H9 (cell line): ENCODE measurements around the gene ZNF248. TPM values are rescaled to one million over a fixed set of nuclear protein-coding genes. Genes with fewer than 3 reads are reported as not detected.

Experiments used
- DNase-seq: peaks from one replicate; pipeline ENCODE4 v3.0.0-alpha.2; 2017
- H2AFZ ChIP-seq: one replicate; pipeline ENCODE4 v1.6.1; 2013; ENCODE audit warnings: mild to moderate bottlenecking, low read length, control low read depth, moderate library complexity
- H2AK5ac ChIP-seq: 2 replicates; pipeline ENCODE4 v1.6.1; 2013; ENCODE audit warnings: low read length, control low read depth, mixed read lengths; ENCODE audit not compliant: insufficient read length
- H2BK120ac ChIP-seq: one replicate; pipeline ENCODE4 v1.6.1; 2013; ENCODE audit warnings: low read depth, mild to moderate bottlenecking, low read length, control low read depth, inconsistent platforms; ENCODE audit not compliant: poor library complexity, severe bottlenecking
- H2BK12ac ChIP-seq: 2 replicates; pipeline ENCODE4 v1.6.1; 2013; ENCODE audit warnings: low read length, control low read depth, mixed read lengths, low read depth; ENCODE audit not compliant: insufficient read length
- H2BK15ac ChIP-seq: 2 replicates; pipeline ENCODE4 v1.6.1; 2013; ENCODE audit warnings: low read depth, low read length, control low read depth
- H2BK20ac ChIP-seq: one replicate; pipeline ENCODE4 v1.6.1; 2013; ENCODE audit warnings: low read depth, mild to moderate bottlenecking, low read length, control low read depth, inconsistent platforms; ENCODE audit not compliant: poor library complexity, severe bottlenecking
- H2BK5ac ChIP-seq: 2 replicates; pipeline ENCODE4 v1.6.1; 2013; ENCODE audit warnings: low read length, control low read depth, mixed read lengths; ENCODE audit not compliant: insufficient read length
- H3K14ac ChIP-seq: 2 replicates; pipeline ENCODE4 v1.6.1; 2013; ENCODE audit warnings: low read length, control low read depth; ENCODE audit not compliant: insufficient read depth
- H3K18ac ChIP-seq: 2 replicates; pipeline ENCODE4 v1.6.1; 2013; ENCODE audit warnings: low read depth, mild to moderate bottlenecking, mixed read lengths, low read length, control low read depth; ENCODE audit not compliant: insufficient read length
- H3K23ac ChIP-seq: 2 replicates; pipeline ENCODE4 v1.6.1; 2013; ENCODE audit warnings: low read length, control low read depth, mixed read lengths, low read depth; ENCODE audit not compliant: insufficient read length
- H3K23me2 ChIP-seq: 2 replicates; pipeline ENCODE4 v1.6.1; 2013; ENCODE audit warnings: low read depth, mild to moderate bottlenecking, mixed read lengths, low read length, control low read depth; ENCODE audit not compliant: insufficient read length, poor library complexity, severe bottlenecking
- H3K27ac ChIP-seq: 2 replicates; pipeline ENCODE4 v1.5.1; 2013; ENCODE audit warnings: low read length, control low read depth, mixed read lengths, low read depth; ENCODE audit not compliant: insufficient read length
- H3K27me3 ChIP-seq: 2 replicates; pipeline ENCODE4 v1.6.1; 2013; ENCODE audit warnings: low read length, control low read depth, inconsistent platforms; ENCODE audit not compliant: insufficient read depth
- H3K4ac ChIP-seq: 2 replicates; pipeline ENCODE4 v1.6.1; 2013; ENCODE audit warnings: low read depth, mild to moderate bottlenecking, control low read depth, inconsistent platforms, low read length, moderate library complexity
- H3K4me1 ChIP-seq: 2 replicates; pipeline ENCODE4 v1.6.1; 2013; ENCODE audit warnings: low read length, control low read depth, inconsistent platforms; ENCODE audit not compliant: insufficient read depth
- H3K4me2 ChIP-seq: 2 replicates; pipeline ENCODE4 v1.6.1; 2013; ENCODE audit warnings: low read length, control low read depth, mixed read lengths; ENCODE audit not compliant: insufficient read length, insufficient read depth
- H3K56ac ChIP-seq: 2 replicates; pipeline ENCODE4 v1.6.1; 2013; ENCODE audit warnings: low read depth, mild to moderate bottlenecking, mixed read lengths, low read length, control low read depth; ENCODE audit not compliant: insufficient read length
- H3K79me1 ChIP-seq: 2 replicates; pipeline ENCODE4 v1.6.1; 2013; ENCODE audit warnings: low read depth, mild to moderate bottlenecking, moderate library complexity, low read length, control low read depth, inconsistent platforms; ENCODE audit not compliant: insufficient read depth, poor library complexity, severe bottlenecking
- H3K79me2 ChIP-seq: 2 replicates; pipeline ENCODE4 v1.6.1; 2013; ENCODE audit warnings: low read length, control low read depth, inconsistent platforms; ENCODE audit not compliant: insufficient read depth
- H3K9ac ChIP-seq: 2 replicates; pipeline ENCODE4 v1.6.1; 2013; ENCODE audit warnings: low read length, control low read depth, mixed read lengths; ENCODE audit not compliant: insufficient read length; ENCODE audit errors: extremely low read depth
- H3K9me3 ChIP-seq: one replicate; pipeline ENCODE4 v1.6.1; 2013; ENCODE audit warnings: low read depth, low read length, inconsistent platforms; ENCODE audit not compliant: control insufficient read depth
- H3T11ph ChIP-seq: one replicate; pipeline ENCODE4 v1.6.1; 2013; ENCODE audit warnings: mild to moderate bottlenecking, low read length, control low read depth, inconsistent platforms
- H4K20me1 ChIP-seq: one replicate; pipeline ENCODE4 v1.6.1; 2013; ENCODE audit not compliant: control insufficient read depth, insufficient read length, insufficient read depth
- H4K5ac ChIP-seq: 2 replicates; pipeline ENCODE4 v1.6.1; 2013; ENCODE audit warnings: low read depth, mild to moderate bottlenecking, mixed read lengths, low read length, control low read depth; ENCODE audit not compliant: insufficient read length
- H4K8ac ChIP-seq: replicated peaks from 2 replicates; pipeline ENCODE4 v1.6.1; 2013; ENCODE audit warnings: low read length, control low read depth, mixed read lengths, low read depth; ENCODE audit not compliant: insufficient read length
- H4K91ac ChIP-seq: 2 replicates; pipeline ENCODE4 v1.6.1; 2013; ENCODE audit warnings: low read depth, mild to moderate bottlenecking, moderate library complexity, mixed read lengths, low read length, control low read depth; ENCODE audit not compliant: insufficient read length
- H3K27ac Mint-ChIP-seq, 3 experiments: 2 replicates in 2 of 3; 3 replicates in 1 of 3; pipeline ENCODE4 v1.8.0; 2020 to 2021; ENCODE audit warnings: mixed read lengths in 3 of 3, mild to moderate bottlenecking in 1 of 3, moderate library complexity in 1 of 3
- H3K27me3 Mint-ChIP-seq: 2 replicates; pipeline ENCODE4 v1.8.0; 2021; ENCODE audit warnings: low read depth, mild to moderate bottlenecking, moderate library complexity, mixed read lengths
- H3K36me3 Mint-ChIP-seq, 3 experiments: 2 replicates in 2 of 3; 3 replicates in 1 of 3; pipeline ENCODE4 v1.8.0; 2020 to 2021; ENCODE audit warnings: low read depth in 3 of 3, mixed read lengths in 3 of 3; ENCODE audit not compliant: insufficient read depth in 1 of 3
- H3K4me1 Mint-ChIP-seq, 2 experiments: 2 replicates each; pipeline ENCODE4 v1.8.0; 2020; ENCODE audit warnings: mixed read lengths in 2 of 2
- H3K4me3 Mint-ChIP-seq, 2 experiments: 2 replicates in 1 of 2; 3 replicates in 1 of 2; pipeline ENCODE4 v1.8.0; 2020 to 2021; ENCODE audit warnings: mild to moderate bottlenecking in 2 of 2, mixed read lengths in 2 of 2, moderate library complexity in 1 of 2
- H3K9me3 Mint-ChIP-seq, 2 experiments: 2 replicates in 1 of 2; 3 replicates in 1 of 2; pipeline ENCODE4 v1.8.0; 2020; ENCODE audit warnings: mild to moderate bottlenecking in 2 of 2, mixed read lengths in 2 of 2, moderate library complexity in 1 of 2
- CTCF ChIP-seq: fragments of 200-600 bp; sonication (generic); conservative IDR thresholded peaks from 3 replicates; pipeline ENCODE4 v1.8.0; 2021; ENCODE audit warnings: antibody characterized with exemption, mild to moderate bottlenecking
- WGBS: extraction: QIAGEN DNeasy Blood & Tissue Kit; methylation state at CpG from one replicate; pipeline ENCODE4 v1.1.7; 2013; ENCODE audit warnings: missing lambda C conversion rate, low lambda C conversion rate, mixed read lengths; ENCODE audit not compliant: insufficient read length; ENCODE audit errors: extremely low coverage; 5-methylcytosine and 5-hydroxymethylcytosine counted together
- total RNA-seq: library from RNA; stranded (reverse); gene quantifications from 2 replicates; pipeline ENCODE4 v1.2.1, GENCODE V29; 2021

Gene ZNF248
- total RNA-seq, 1 experiment from 2014 or later, result 5.4 TPM

GRCh38 chr10:37872283-37872682, 14.9 kb upstream of the ZNF248 start:
- no peak overlapping the region for H2AFZ ChIP-seq
- H3K23ac ChIP-seq, result no peak overlapping the region
- H2BK120ac ChIP-seq, result no peak overlapping the region
- Mint-ChIP-seq H3K36me3 (peaks cover 0 to 8% (median 7%) of the 10 kb centered on the region in 3 experiments; a peak in 2 of 7 replicates), H3K4me3 (no peak overlapping the region), H3K4me1 (no peaks in the 10 kb centered on the region), H3K9me3 (peaks cover 80 to 81% of the 10 kb centered on the region in 2 experiments), H3K27ac (no peak overlapping the region), H3K27me3 (no peaks in the 10 kb centered on the region)
- no peak overlapping the region for H3K4me2 ChIP-seq
- TF ChIP-seq CTCF, result no peak
- H3K27me3 ChIP-seq, result no peaks in the 10 kb centered on the region
- no peak overlapping the region for H2BK15ac ChIP-seq
- no peak overlapping the region for H2AK5ac ChIP-seq
- no peak overlapping the region for H3T11ph ChIP-seq
- peaks cover 24% of the 10 kb centered on the region for H3K9me3 ChIP-seq
- no peak overlapping the region for H4K91ac ChIP-seq
- no peak overlapping the region for H3K4ac ChIP-seq
- H3K79me2 ChIP-seq, result no peaks in the 10 kb centered on the region
- no peak overlapping the region for H2BK12ac ChIP-seq
- no CpG with 5 or more reads among the region's 5 CpGs for WGBS
- no peak overlapping the region for H3K18ac ChIP-seq
- H4K8ac ChIP-seq, result no peak overlapping the region
- no peaks in the 10 kb centered on the region for H3K4me1 ChIP-seq
- H3K14ac ChIP-seq, result no peak overlapping the region
- no peaks in the 10 kb centered on the region for H4K20me1 ChIP-seq
- no peak overlapping the region for H2BK5ac ChIP-seq
- H3K79me1 ChIP-seq, result no peaks in the 10 kb centered on the region
- H4K5ac ChIP-seq, result no peak overlapping the region
- no peak overlapping the region for H2BK20ac ChIP-seq
- no peak overlapping the region for H3K27ac ChIP-seq
- no peak for DNase-seq
- no peaks in the 10 kb centered on the region for H3K23me2 ChIP-seq
- no peak overlapping the region for H3K56ac ChIP-seq
- no peak overlapping the region for H3K9ac ChIP-seq
